Osteoblast (primary cell): ENCODE results near the gene AUNIP. TPM values are rescaled to one million over a fixed set of nuclear protein-coding genes. Genes with fewer than 3 reads are reported as not detected.
A peak's percentile ranks its signal among the peaks of the same experiment; 100 is the strongest.

ENCODE experiments used
- DNase-seq: peaks from one replicate; pipeline ENCODE4 v3.0.0; 2011; ENCODE audit warnings: low spot score, mixed read lengths; ENCODE audit not compliant: insufficient read length; ENCODE audit errors: missing footprints
- H2AFZ ChIP-seq: 2 replicates; pipeline ENCODE4 v1.6.0; 2011; ENCODE audit warnings: mild to moderate bottlenecking, low read length
- H3K27ac ChIP-seq: 2 replicates; pipeline ENCODE4 v1.5.1; 2011; ENCODE audit warnings: mild to moderate bottlenecking, low read depth, low read length, moderate library complexity
- H3K27me3 ChIP-seq: 2 replicates; pipeline ENCODE4 v1.6.0; 2012; ENCODE audit warnings: mild to moderate bottlenecking, control low read depth, inconsistent platforms, low read length, moderate library complexity; ENCODE audit not compliant: insufficient read depth
- H3K36me3 ChIP-seq: 2 replicates; pipeline ENCODE4 v1.5.1; 2011; ENCODE audit warnings: mild to moderate bottlenecking, low read length, control low read depth, moderate library complexity; ENCODE audit not compliant: insufficient read depth
- H3K4me1 ChIP-seq: 2 replicates; pipeline ENCODE4 v1.5.1; 2011; ENCODE audit warnings: mild to moderate bottlenecking, low read length, control low read depth, moderate library complexity; ENCODE audit not compliant: insufficient read depth
- H3K4me2 ChIP-seq: 2 replicates; pipeline ENCODE4 v1.6.0; 2011; ENCODE audit warnings: mild to moderate bottlenecking, low read length; ENCODE audit not compliant: insufficient read depth
- H3K4me3 ChIP-seq: fragments of 200-600 bp; sonication (generic); 3 replicates; pipeline ENCODE4 v1.5.1; 2012; ENCODE audit warnings: mild to moderate bottlenecking, low read length, inconsistent platforms; ENCODE audit not compliant: insufficient read depth
- H3K79me2 ChIP-seq: 2 replicates; pipeline ENCODE4 v1.6.0; 2012; ENCODE audit warnings: mild to moderate bottlenecking, low read length, control low read depth, inconsistent platforms; ENCODE audit not compliant: insufficient read depth
- H3K9me3 ChIP-seq: 2 replicates; pipeline ENCODE4 v1.5.1; 2011; ENCODE audit warnings: low read depth, low read length, control low read depth
- H4K20me1 ChIP-seq: 2 replicates; pipeline ENCODE4 v1.6.0; 2012; ENCODE audit warnings: mild to moderate bottlenecking, low read length, control low read depth; ENCODE audit not compliant: insufficient read depth
- total RNA-seq: library from RNA; depleted of rRNA; stranded (reverse); fragments of >200 nt; gene quantifications from 2 replicates; pipeline ENCODE4 v1.2.3, GENCODE V29; 2012
- TF ChIP-seq, protein P1 (sequence below): IDR thresholded peaks from 2 replicates; pipeline ENCODE4 v1.5.1; 2011; ENCODE audit warnings: mild to moderate bottlenecking, low read depth, low read length, moderate library complexity; ENCODE audit errors: extremely low read depth

The AUNIP gene
- total RNA-seq, 1 donor: 0.72 TPM

DNA sequence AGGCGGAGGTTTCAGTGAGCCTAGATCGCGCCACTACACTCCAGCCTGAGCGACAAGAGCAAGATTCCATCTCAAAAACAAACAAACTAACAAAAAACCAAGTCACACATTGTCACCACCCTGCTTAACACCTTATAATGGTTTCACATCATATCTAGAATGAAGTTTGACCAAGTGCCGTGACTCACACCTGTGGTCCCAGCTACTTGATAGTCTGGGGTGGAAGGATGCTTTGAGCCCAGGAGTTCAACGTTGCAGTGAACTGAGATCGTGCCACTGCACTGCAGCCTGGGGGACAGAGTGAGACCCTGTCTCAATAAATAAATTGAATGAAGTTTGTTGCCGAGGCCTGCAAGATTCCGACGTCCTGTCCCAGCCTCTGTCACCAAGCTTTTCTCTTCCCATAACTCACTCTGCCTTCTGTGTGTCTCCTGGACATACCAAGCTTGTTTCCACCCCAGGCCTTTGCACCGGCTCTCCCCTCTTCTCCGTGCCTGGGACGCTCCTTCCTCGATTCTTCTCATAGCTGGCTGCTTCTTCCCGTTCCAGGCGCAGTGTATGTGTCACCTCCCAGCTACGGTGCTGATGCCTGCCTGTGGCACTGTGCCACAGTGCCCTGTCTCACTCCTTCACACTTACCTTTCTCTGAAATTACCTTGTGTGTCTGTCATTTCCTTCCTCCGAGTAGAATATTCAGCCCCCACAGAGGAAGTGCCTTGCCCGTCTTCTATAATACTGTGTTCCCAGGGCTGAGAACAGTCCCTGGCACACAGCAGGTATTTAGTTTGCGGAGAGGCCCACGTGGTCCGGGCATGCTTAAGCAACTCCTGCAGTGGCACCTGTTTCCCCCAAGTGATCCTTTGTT lies 63.1 kb downstream of the AUNIP start:
- H3K79me2 ChIP-seq: peaks cover 9% of the 10 kb centered on the region
- H3K4me2 ChIP-seq: no peak overlapping the region
- no peaks in the 10 kb centered on the region for H3K27me3 ChIP-seq
- DNase-seq: no peak
- H3K27ac ChIP-seq: no peak overlapping the region
- H3K36me3 ChIP-seq: no peaks in the 10 kb centered on the region
- peaks cover 26% of the 10 kb centered on the region for H3K4me1 ChIP-seq
- no peak overlapping the region for H2AFZ ChIP-seq
- no peak overlapping the region for H3K4me3 ChIP-seq
- H4K20me1 ChIP-seq: no peaks in the 10 kb centered on the region
- no peaks in the 10 kb centered on the region for H3K9me3 ChIP-seq
- TF ChIP-seq, protein P1, sequence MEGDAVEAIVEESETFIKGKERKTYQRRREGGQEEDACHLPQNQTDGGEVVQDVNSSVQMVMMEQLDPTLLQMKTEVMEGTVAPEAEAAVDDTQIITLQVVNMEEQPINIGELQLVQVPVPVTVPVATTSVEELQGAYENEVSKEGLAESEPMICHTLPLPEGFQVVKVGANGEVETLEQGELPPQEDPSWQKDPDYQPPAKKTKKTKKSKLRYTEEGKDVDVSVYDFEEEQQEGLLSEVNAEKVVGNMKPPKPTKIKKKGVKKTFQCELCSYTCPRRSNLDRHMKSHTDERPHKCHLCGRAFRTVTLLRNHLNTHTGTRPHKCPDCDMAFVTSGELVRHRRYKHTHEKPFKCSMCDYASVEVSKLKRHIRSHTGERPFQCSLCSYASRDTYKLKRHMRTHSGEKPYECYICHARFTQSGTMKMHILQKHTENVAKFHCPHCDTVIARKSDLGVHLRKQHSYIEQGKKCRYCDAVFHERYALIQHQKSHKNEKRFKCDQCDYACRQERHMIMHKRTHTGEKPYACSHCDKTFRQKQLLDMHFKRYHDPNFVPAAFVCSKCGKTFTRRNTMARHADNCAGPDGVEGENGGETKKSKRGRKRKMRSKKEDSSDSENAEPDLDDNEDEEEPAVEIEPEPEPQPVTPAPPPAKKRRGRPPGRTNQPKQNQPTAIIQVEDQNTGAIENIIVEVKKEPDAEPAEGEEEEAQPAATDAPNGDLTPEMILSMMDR: no peak

DNA sequence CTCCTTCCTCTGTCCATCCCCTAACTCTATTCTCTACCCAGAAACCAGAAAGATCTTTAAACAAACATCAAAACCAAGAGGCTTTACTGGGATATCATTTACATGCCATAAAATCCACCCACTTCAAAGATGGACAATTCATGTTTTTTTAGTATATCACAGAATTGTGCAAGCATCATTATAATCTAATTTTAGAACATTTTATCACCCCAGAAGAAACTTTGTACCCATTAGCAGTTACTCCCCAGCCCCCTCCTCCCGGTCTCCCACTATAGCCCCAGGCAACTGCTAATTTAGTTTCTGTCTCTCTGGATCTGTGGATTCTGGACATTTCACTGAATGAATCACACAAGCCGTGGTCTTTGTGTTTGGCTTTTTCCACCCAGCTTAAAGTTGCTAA lies 64.0 kb downstream of the AUNIP start:
- TF ChIP-seq, protein P1: no peak
- no peaks in the 10 kb centered on the region for H3K79me2 ChIP-seq
- H3K4me3 ChIP-seq: no peak overlapping the region
- H3K4me1 ChIP-seq: peaks cover 22% of the 10 kb centered on the region
- H3K36me3 ChIP-seq: no peaks in the 10 kb centered on the region
- no peaks in the 10 kb centered on the region for H4K20me1 ChIP-seq
- H3K27ac ChIP-seq: no peak overlapping the region
- no peaks in the 10 kb centered on the region for H3K9me3 ChIP-seq
- no peaks in the 10 kb centered on the region for H3K27me3 ChIP-seq
- DNase-seq: peak; percentile 54
- H3K4me2 ChIP-seq: peak overlapping the region; percentile 43
- H2AFZ ChIP-seq: no peak overlapping the region

DNA sequence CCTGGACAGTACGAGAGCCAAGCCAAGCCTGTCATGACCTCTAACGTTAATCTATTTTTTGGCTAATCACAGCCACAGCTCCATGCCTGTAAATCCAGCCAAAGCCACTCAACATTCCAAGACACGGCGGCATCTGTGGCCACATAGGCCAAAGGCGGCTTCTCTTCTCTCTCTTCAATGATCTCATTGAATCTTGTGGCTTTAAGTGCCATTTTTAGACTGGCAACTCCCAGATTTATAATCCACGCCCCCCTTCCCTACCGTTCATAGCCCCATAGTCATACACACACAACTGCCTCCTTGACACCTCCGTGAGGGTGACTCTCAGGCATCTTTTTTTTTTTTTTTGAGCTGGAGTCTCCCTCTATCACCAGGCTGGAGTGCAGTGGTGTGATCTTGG lies 64.9 kb downstream of the AUNIP start:
- Histone ChIP-seq H4K20me1 (no peaks in the 10 kb centered on the region), H3K4me1 (peaks cover 20% of the 10 kb centered on the region), H3K27me3 (no peaks in the 10 kb centered on the region), H3K79me2 (no peaks in the 10 kb centered on the region), H3K9me3 (no peaks in the 10 kb centered on the region), H3K4me3 (no peak overlapping the region), H2AFZ (peak overlapping the region; percentile 76), H3K4me2 (no peak overlapping the region), H3K27ac (no peak overlapping the region), H3K36me3 (no peaks in the 10 kb centered on the region)
- TF ChIP-seq, protein P1: no peak
- peak; percentile 88 for DNase-seq

DNA sequence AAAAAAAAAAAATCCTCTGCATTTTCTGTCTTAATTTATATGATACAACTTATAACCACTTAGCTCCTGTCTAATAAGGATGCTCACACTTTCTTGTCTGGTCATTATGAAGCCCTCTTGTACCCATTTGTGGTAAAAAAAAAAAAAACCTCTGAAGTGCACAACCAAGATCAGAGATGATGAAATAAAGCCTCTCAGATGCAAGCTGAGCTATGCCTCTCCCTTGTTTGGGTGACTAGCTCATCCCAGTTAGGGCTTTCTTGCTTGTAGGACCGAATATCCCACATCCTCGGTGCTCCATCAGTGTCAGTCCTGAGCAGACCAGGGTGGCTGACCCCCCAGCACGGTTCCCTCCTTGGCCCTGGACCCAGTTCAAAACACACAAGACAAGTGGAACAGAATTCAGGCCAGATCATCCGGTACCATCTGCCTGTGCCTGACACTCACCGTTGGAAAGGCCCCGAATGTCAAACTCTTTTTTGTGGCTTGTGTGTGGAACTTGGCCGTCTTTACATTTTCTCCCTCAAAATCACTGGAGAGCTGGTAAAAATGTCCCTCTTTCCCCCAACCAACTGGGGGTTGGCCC lies 65.6 kb downstream of the AUNIP start:
- Histone ChIP-seq H3K4me1 (peaks cover 20% of the 10 kb centered on the region), H3K9me3 (no peaks in the 10 kb centered on the region), H3K27me3 (no peaks in the 10 kb centered on the region), H3K27ac (peak overlapping the region; percentile 25), H3K79me2 (no peaks in the 10 kb centered on the region), H3K4me3 (no peak overlapping the region), H4K20me1 (no peaks in the 10 kb centered on the region), H3K36me3 (no peaks in the 10 kb centered on the region), H3K4me2 (no peak overlapping the region), H2AFZ (peak overlapping the region; percentile 76)
- DNase-seq: peak; percentile 79
- TF ChIP-seq, protein P1: no peak
